ENCODE results near the gene C17orf100.

The C17orf100 gene

DNA sequence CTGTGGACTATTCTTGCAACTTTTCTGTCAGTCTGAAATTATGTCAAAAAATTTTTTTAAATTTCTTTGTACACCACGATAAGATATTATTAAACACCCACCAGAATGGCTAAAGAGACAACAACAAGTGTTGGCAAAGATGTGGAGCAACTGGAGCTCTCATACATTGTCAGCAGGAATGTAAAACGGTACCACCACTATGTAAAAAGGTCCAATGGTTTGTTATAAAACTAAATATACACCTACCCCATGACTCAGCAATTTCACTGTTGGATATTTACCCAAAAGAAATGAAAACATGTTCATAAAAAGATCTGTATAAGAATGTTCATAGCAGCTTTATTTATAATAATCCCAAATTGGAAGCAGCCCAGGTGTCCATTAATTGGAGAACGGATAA lies 18.3 kb upstream of the C17orf100 start:
- Histone ChIP-seq H3K36me3 (ENCODE audit: insufficient read depth, low read length) (peaks cover 40% of the 10 kb centered on the region), H3K9ac (ENCODE audit: low read depth, low read length) (no peak overlapping the region), H3K4me2 (ENCODE audit: low read length) (no peak overlapping the region), H3K4me1 (ENCODE audit: control insufficient read depth, insufficient read depth, low read length) (no peaks in the 10 kb centered on the region), H3K27me3 (ENCODE audit: control insufficient read depth, insufficient read depth, low read length) (no peaks in the 10 kb centered on the region), H3K9me3 (replicated peaks; ENCODE audit: low read length) (no peaks in the 10 kb centered on the region), H3K4me3 (ENCODE audit: low read length) (no peak overlapping the region)

DNA sequence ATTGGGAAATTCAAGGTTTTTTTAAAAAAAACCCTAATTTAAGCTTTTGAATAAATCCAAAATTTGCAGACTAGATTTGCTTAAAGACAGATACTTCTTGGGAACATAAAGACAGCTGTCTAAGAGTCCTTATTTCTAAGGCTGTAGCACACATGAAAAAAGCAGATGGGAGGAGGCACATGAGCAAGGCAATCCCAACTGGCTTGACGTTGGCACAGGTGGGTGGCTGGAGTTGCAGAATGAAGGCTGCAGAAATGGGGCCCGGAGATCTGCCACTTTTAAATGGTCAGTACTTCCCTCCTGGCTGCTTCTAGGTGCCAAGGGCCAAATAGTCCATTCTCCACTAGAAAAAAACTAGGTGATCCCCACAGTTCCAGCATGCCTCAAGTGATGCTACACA lies 15.5 kb upstream of the C17orf100 start:
- no peak overlapping the region for H3K4me2 ChIP-seq (ENCODE audit: low read length)
- no peak overlapping the region for H3K9ac ChIP-seq (ENCODE audit: low read depth, low read length)
- H3K4me3 ChIP-seq (ENCODE audit: low read length): no peak overlapping the region
- H3K4me1 ChIP-seq (ENCODE audit: control insufficient read depth, insufficient read depth, low read length): peaks cover 10% of the 10 kb centered on the region
- no peaks in the 10 kb centered on the region for H3K27me3 ChIP-seq (ENCODE audit: control insufficient read depth, insufficient read depth, low read length)
- H3K9me3 ChIP-seq (replicated peaks; ENCODE audit: low read length): no peaks in the 10 kb centered on the region
- H3K36me3 ChIP-seq (ENCODE audit: insufficient read depth, low read length): peaks cover 28% of the 10 kb centered on the region

DNA sequence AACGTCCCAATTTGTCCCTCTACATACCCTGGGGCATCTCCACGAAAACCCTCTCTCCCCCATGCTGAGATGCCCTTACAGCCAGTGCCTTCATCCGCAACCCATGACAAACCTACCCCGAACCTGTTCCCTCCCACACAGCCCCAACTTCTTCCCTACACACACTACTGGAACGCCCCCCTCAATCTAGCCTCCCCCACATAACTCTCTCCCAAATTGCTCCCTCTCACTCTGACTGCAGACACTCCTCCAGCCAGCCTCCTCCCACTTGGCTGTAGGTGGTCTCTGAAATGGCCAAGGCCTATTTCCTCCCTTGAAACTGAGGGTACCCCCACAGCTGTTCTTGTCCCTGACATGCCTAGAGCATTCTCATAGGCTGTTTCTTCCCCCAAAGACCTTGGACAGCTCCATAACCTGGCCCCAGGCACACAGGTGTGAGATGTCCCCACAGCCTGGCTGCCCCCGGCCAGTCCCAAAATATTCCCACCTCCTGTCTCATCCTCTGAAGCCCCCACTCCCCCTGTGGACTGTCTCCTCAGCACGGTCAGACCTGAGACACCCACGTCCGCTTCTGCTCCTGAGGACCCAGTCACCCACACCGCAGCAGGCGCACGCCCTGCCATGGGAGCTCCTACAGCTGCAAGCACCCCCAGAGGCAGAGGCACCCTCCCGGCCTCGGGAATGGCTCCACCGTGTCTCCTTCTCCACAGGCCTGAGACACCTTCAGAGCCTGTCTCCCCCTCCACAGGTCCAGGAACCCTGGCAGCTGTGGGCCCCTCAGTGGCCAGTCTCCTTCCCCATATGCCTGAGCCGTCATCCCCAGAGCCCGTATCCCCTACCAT lies 14.7 kb upstream of the C17orf100 start:
- Histone ChIP-seq H3K4me3 (ENCODE audit: low read length) (no peak overlapping the region), H3K9me3 (replicated peaks; ENCODE audit: low read length) (no peaks in the 10 kb centered on the region), H3K4me2 (ENCODE audit: low read length) (no peak overlapping the region), H3K4me1 (ENCODE audit: control insufficient read depth, insufficient read depth, low read length) (peaks cover 13% of the 10 kb centered on the region), H3K27me3 (ENCODE audit: control insufficient read depth, insufficient read depth, low read length) (no peaks in the 10 kb centered on the region), H3K36me3 (ENCODE audit: insufficient read depth, low read length) (peaks cover 23% of the 10 kb centered on the region), H3K9ac (ENCODE audit: low read depth, low read length) (no peak overlapping the region)

DNA sequence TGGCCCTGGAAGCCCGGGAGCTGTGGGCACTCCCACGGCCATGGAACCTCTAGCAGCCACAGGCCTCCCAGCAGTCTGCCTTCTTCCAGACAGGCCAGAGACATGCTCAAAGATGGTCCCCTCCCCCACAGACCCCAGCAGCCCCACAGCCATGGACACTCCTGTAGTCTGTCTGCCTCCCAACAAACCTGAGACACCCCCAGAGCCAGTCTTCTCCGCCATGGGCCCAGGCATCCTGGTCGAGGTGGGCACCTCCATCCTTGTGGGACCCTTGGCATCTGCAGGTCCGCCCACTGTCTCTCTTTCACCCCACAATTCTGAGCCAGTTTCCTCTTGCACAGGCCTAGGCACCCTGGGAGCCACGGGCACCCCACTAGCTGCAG lies 14.1 kb upstream of the C17orf100 start:
- Histone ChIP-seq H3K9me3 (replicated peaks; ENCODE audit: low read length) (no peaks in the 10 kb centered on the region), H3K4me3 (ENCODE audit: low read length) (no peak overlapping the region), H3K4me2 (ENCODE audit: low read length) (no peak overlapping the region), H3K27me3 (ENCODE audit: control insufficient read depth, insufficient read depth, low read length) (no peaks in the 10 kb centered on the region), H3K9ac (ENCODE audit: low read depth, low read length) (no peak overlapping the region), H3K4me1 (ENCODE audit: control insufficient read depth, insufficient read depth, low read length) (peaks cover 19% of the 10 kb centered on the region), H3K36me3 (ENCODE audit: insufficient read depth, low read length) (peaks cover 21% of the 10 kb centered on the region)

DNA sequence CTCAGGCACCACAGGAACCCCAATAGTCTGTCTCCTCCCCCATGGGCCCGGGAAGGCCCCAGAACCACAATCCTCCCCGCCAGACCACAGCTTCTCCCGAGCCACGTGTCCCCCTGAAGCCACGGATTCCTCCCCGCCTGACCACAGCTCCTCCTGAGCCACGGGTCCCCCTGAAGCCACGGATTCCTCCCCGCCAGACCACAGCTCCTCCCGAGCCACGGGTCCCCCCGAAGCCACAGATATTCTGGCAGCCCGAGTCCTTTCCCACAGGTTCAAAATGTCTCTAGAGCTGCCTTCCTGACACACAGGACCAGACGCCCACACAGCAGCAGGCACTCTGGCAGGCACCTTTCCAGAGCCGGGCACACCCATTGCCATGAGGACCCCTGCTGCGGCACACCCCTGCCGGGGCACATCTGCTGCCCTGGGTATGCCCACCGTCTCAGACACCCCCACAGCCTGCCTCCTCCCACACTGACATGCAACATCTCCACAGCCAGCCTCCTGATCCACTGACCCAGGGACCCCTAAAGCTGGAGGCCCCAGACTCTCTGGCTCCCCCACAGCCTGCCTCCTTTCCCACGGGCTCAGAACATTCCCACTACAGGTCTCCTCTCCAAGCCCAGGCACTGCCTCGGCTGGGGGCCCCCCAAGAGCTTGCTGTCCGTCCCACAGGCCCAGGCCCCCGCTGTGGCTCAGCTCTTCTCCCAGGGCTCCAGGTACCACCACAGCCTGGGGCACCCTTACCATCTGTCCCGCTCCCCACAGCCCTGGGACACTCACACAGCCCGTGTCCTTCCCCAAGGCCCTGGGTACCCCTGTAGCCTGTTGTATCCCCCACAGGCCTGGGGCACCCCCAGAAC lies 13.3 kb upstream of the C17orf100 start:
- Histone ChIP-seq H3K36me3 (ENCODE audit: insufficient read depth, low read length) (peaks cover 21% of the 10 kb centered on the region), H3K4me1 (ENCODE audit: control insufficient read depth, insufficient read depth, low read length) (peaks cover 27% of the 10 kb centered on the region), H3K27me3 (ENCODE audit: control insufficient read depth, insufficient read depth, low read length) (no peaks in the 10 kb centered on the region), H3K4me2 (ENCODE audit: low read length) (peak overlapping the region; percentile 96), H3K4me3 (ENCODE audit: low read length) (peak overlapping the region; percentile 81), H3K9ac (ENCODE audit: low read depth, low read length) (peak overlapping the region; percentile 84), H3K9me3 (replicated peaks; ENCODE audit: low read length) (no peaks in the 10 kb centered on the region)

DNA sequence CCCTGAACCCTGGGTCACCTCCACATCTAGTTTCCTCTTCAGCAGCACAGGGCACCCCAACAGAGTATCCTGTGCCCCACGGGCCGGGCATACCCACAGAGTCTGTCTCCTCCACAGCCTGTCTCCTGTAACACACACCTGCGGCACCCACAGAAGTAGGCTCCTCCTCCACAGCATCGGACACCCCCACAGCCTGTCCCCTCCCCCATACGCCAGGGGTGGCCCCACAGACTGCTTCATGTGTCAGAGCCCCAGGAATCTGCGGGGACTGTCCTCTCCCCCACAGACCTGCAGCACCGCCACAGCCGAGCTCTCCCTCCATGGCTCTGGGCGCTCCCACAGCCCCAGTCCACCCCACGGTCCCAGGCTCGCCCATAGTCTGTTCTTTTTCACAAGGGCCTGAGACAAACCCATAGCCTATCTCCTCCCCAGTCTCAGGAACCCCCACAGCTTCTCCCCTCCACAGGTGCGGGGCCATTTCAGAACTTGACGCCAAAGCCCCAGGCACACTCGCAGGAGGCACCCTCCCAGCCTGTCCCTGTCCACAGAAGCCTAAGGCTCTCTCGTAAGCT lies 12.5 kb upstream of the C17orf100 start:
- Histone ChIP-seq H3K9ac (ENCODE audit: low read depth, low read length) (peak overlapping the region; percentile 84), H3K4me2 (ENCODE audit: low read length) (peak overlapping the region; percentile 96), H3K36me3 (ENCODE audit: insufficient read depth, low read length) (peaks cover 21% of the 10 kb centered on the region), H3K9me3 (replicated peaks; ENCODE audit: low read length) (no peaks in the 10 kb centered on the region), H3K4me3 (ENCODE audit: low read length) (peak overlapping the region; percentile 81), H3K4me1 (ENCODE audit: control insufficient read depth, insufficient read depth, low read length) (peaks cover 35% of the 10 kb centered on the region), H3K27me3 (ENCODE audit: control insufficient read depth, insufficient read depth, low read length) (no peaks in the 10 kb centered on the region)

DNA sequence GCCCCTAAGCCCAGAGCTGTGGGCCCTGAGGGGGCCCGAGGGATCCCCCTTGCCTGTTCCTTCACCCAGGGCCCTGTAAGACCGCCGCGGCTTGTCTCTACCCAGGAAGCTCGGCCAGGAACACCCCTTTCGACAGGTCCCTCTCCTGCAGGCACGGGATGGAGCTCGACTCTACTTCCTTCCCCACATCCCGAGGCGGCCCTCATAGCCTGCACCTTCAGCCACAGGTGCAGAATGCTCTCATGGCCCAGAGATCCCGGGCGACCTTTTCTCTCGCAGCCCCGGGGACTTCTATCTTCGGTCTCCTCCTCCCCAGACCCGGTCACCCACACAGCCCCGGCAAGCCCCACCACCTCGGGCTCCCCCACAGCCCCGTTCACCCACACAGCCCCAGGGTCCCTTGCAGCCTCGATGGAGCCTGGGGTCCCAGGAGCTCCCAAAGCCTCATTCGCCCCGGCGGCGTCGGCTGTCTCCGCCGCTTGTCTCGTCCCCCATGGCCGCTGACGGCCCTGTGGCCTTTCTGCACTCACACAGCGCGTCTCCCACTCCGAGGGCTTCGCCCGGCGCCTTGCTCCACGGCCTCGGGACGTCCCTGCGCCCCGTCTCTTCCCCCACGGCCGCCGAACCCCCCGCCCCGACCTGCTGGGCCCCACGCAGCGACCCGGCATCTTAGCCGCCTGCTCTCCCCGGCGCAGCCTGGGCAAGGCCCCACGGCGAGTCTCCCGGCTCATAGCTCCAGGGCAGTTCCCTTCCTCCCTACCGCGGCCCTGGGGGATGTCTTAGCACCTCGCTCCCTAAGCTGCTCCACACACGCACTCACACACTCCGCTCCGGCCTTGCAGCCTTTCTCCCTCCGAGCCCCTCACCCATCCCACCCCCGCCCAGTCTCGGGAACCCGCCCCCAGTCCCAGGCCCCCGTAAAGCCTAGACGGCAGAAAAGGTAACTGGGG lies 11.7 kb upstream of the C17orf100 start:
- Histone ChIP-seq H3K4me2 (ENCODE audit: low read length) (peak overlapping the region; percentile 96), H3K9ac (ENCODE audit: low read depth, low read length) (peak overlapping the region; percentile 84), H3K36me3 (ENCODE audit: insufficient read depth, low read length) (peaks cover 23% of the 10 kb centered on the region), H3K4me1 (ENCODE audit: control insufficient read depth, insufficient read depth, low read length) (peaks cover 35% of the 10 kb centered on the region), H3K9me3 (replicated peaks; ENCODE audit: low read length) (no peaks in the 10 kb centered on the region), H3K27me3 (ENCODE audit: control insufficient read depth, insufficient read depth, low read length) (no peaks in the 10 kb centered on the region), H3K4me3 (ENCODE audit: low read length) (peak overlapping the region; percentile 81)

DNA sequence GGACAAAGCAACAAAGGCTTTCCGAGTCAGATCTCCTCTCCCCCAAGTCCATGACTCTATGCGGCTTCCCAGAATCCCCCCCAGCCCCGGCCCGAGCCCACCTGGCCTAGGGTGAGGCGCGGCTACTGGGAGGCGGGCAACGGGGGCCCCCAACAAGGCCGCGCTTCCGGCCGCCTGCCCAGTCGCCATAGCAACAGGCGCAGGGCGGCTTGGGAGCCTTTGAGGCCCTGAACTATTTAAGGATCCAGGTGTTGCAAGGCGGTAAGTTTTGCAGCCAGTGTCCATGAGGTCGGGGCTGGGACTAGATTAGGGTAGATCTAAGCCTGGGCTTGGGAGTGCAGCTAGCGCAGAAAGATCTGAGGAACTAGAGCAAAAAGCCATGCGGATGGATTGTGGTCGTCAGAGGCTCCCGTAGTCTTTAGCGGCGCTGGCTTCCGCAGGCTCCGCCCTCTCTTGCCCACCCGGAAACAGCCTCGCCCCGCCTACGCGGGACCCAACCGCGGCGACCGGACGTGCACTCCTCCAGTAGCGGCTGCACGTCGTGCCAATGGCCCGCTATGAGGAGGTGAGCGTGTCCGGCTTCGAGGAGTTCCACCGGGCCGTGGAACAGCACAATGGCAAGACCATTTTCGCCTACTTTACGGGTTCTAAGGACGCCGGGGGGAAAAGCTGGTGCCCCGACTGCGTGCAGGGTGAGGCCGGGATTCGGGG lies 10.9 kb upstream of the C17orf100 start, which contains the start of the genes KIAA0753 and TXNDC17:
TSS of gene KIAA0753 (minus strand) at position 176 of the 711 bp plus-strand sequence. CDS start 5,608 bp downstream, outside the sequence.
TSS of gene TXNDC17 (plus strand) at position 525 of the 711 bp plus-strand sequence. CDS start at position 548, 23 bp downstream.
- Histone ChIP-seq H3K27me3 (ENCODE audit: control insufficient read depth, insufficient read depth, low read length) (no peaks in the 10 kb centered on the region), H3K36me3 (ENCODE audit: insufficient read depth, low read length) (peaks cover 26% of the 10 kb centered on the region), H3K9me3 (replicated peaks; ENCODE audit: low read length) (no peaks in the 10 kb centered on the region), H3K4me2 (ENCODE audit: low read length) (peak within 1 kb of the TSS; percentile 96), H3K4me3 (ENCODE audit: low read length) (peak within 1 kb of the TSS; percentile 81), H3K9ac (ENCODE audit: low read depth, low read length) (peak within 1 kb of the TSS; percentile 84), H3K4me1 (ENCODE audit: control insufficient read depth, insufficient read depth, low read length) (peaks cover 35% of the 10 kb centered on the region)

DNA sequence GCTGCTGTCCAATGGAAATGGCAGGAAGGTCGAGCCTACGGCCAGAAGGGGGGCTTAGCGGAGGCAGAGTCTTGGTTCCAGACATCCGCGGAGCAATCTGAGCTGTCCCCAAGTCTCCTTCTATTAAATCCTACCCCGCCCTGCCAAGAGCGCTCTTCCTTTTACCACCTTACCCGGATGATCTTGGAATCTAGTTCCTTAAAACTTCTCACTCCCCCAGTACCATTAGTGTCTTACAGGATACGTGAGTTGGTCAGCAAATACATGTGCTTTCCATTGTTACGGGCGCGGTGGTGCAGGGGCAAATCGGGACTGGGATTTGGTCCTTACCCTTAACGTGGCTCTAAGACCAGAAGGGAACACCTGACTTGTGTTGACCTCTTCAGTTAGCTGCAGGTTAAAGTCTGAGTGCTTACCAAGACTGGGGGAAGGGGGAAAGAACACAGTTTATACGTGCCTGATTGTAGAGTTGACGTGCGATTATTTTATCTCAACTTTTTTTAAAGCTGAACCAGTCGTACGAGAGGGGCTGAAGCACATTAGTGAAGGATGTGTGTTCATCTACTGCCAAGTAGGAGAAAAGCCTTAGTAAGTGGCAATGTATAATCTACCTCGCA lies 10.2 kb upstream of the C17orf100 start:
- Histone ChIP-seq H3K4me3 (ENCODE audit: low read length) (peak overlapping the region; percentile 81), H3K9me3 (replicated peaks; ENCODE audit: low read length) (no peaks in the 10 kb centered on the region), H3K4me2 (ENCODE audit: low read length) (peak overlapping the region; percentile 96), H3K27me3 (ENCODE audit: control insufficient read depth, insufficient read depth, low read length) (no peaks in the 10 kb centered on the region), H3K9ac (ENCODE audit: low read depth, low read length) (peak overlapping the region; percentile 84), H3K4me1 (ENCODE audit: control insufficient read depth, insufficient read depth, low read length) (peaks cover 35% of the 10 kb centered on the region), H3K36me3 (ENCODE audit: insufficient read depth, low read length) (peaks cover 30% of the 10 kb centered on the region)

DNA sequence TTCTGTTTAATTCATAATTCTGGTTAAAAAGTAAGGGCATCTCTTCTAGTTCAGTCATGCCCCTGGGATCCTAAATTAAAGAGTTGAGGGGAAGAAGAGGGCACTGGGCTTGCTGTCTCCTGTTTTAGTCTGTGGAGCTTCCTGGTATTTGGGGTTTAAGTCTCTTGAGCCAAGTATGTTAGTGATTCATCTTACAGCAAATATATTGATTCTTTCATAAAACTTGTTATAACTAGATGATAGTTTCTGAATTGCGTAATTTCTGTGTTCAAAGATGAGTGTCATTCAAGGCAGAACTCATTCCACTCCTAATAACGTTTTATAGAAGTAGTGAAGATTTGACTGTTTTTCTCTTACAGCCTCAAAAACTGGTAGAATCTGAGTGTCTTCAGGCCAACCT lies 9.0 kb upstream of the C17orf100 start:
- Histone ChIP-seq H3K9ac (ENCODE audit: low read depth, low read length) (no peak overlapping the region), H3K4me2 (ENCODE audit: low read length) (peak overlapping the region; percentile 96), H3K9me3 (replicated peaks; ENCODE audit: low read length) (no peaks in the 10 kb centered on the region), H3K4me3 (ENCODE audit: low read length) (peak overlapping the region; percentile 81), H3K27me3 (ENCODE audit: control insufficient read depth, insufficient read depth, low read length) (no peaks in the 10 kb centered on the region), H3K4me1 (ENCODE audit: control insufficient read depth, insufficient read depth, low read length) (peaks cover 35% of the 10 kb centered on the region), H3K36me3 (ENCODE audit: insufficient read depth, low read length) (peaks cover 37% of the 10 kb centered on the region)

Measured in skeletal muscle satellite cell (primary cell).